ENCODE data around the gene DBP. TPM values are rescaled to one million over a fixed set of nuclear protein-coding genes. Genes with fewer than 3 reads are reported as not detected.
"Not testable (repeated sequence)": the region's sequence is repeated elsewhere in the genome, so short reads cannot be mapped to it uniquely, and the experiment has no call there.

The DBP gene
- polyA plus RNA-seq, 12 donors: 3.7 to 11.3 (median 5.3) TPM; not detected in 1

GRCh38 chr19:48669903-48670668 is 32.9 kb upstream of the DBP start:
- DNase-seq: no peak

- no peak for DNase-seq
These were observed 31.6 kb upstream of the DBP start for GRCh38 chr19:48668761-48669160.

- no peak for DNase-seq
These were observed 31.2 kb upstream of the DBP start for GRCh38 chr19:48668332-48668731.

- no peak for DNase-seq
These were observed 28.6 kb upstream of the DBP start for GRCh38 chr19:48665786-48666185.

GRCh38 chr19:48664476-48664875 is 27.3 kb upstream of the DBP start:
- no peak for DNase-seq

- DNase-seq: no peak
These were observed 26.5 kb upstream of the DBP start for GRCh38 chr19:48663667-48664066.

- DNase-seq: no peak
These were observed 24.5 kb upstream of the DBP start for GRCh38 chr19:48661711-48662090.

GRCh38 chr19:48660852-48661710 is 23.9 kb upstream of the DBP start:
- peak; percentile 86 for DNase-seq

- no peak for DNase-seq
These were observed 22.6 kb upstream of the DBP start for GRCh38 chr19:48659768-48660167.

GRCh38 chr19:48658483-48658882 is 21.3 kb upstream of the DBP start:
- DNase-seq: no peak

GRCh38 chr19:48657828-48658227 is 20.6 kb upstream of the DBP start:
- DNase-seq: not testable (repeated sequence)

GRCh38 chr19:48656840-48657474 is 19.8 kb upstream of the DBP start:
- DNase-seq: no peak

- no peak for DNase-seq
These were observed 17.3 kb upstream of the DBP start for GRCh38 chr19:48654299-48655059.

- no peak for DNase-seq
These were observed 14.5 kb upstream of the DBP start for GRCh38 chr19:48651683-48652048.

GRCh38 chr19:48650974-48651682 is 13.9 kb upstream of the DBP start:
- no peak for DNase-seq

GRCh38 chr19:48648134-48648533 is 11.0 kb upstream of the DBP start:
- DNase-seq: no peak

GRCh38 chr19:48646722-48647216 is 9.6 kb upstream of the DBP start:
- no peak for DNase-seq

GRCh38 chr19:48646001-48646721 is 9.0 kb upstream of the DBP start, which contains the start of gene CA11:
TSS of gene CA11 (minus strand) at chr19:48646187. CDS start at chr19:48645632, 555 bp downstream.
- peak; percentile 92 for DNase-seq

- no peak for DNase-seq
These were observed 8.4 kb upstream of the DBP start for GRCh38 chr19:48645620-48646000.

Measured in muscle of arm (tissue), 12 donors.